Measurements from ENCODE around the gene ARHGEF17. TPM values are rescaled to one million over a fixed set of nuclear protein-coding genes. Genes with fewer than 3 reads are reported as not detected.

The ARHGEF17 gene
- total RNA-seq, 2 donors from 2014 or later, result 0.06 to 0.42 TPM

- Mint-ChIP-seq H3K27ac (no peak overlapping the region), H3K27me3 (no peaks in the 10 kb centered on the region), H3K4me3 (no peak overlapping the region), H3K36me3 (ENCODE audit: low read depth) (no peaks in the 10 kb centered on the region), H3K9me3 (no peaks in the 10 kb centered on the region), H3K4me1 (no peaks in the 10 kb centered on the region)
- ATAC-seq (replicated peaks), result no peak
Observed at GRCh38 chr11:73355109-73355508, 47.0 kb downstream of the ARHGEF17 start.

GRCh38 chr11:73356979-73357860, 49.1 kb downstream of the ARHGEF17 start:
- Mint-ChIP-seq H3K4me1 (no peaks in the 10 kb centered on the region), H3K36me3 (ENCODE audit: low read depth) (no peaks in the 10 kb centered on the region), H3K27ac (no peak overlapping the region), H3K4me3 (no peak overlapping the region), H3K9me3 (no peaks in the 10 kb centered on the region), H3K27me3 (no peaks in the 10 kb centered on the region)
- no peak for ATAC-seq (replicated peaks)

GRCh38 chr11:73358071-73358470, 50.0 kb downstream of the ARHGEF17 start:
- no peak for ATAC-seq (replicated peaks)
- Mint-ChIP-seq H3K4me3 (no peak overlapping the region), H3K36me3 (ENCODE audit: low read depth) (no peaks in the 10 kb centered on the region), H3K9me3 (no peaks in the 10 kb centered on the region), H3K27me3 (no peaks in the 10 kb centered on the region), H3K4me1 (no peaks in the 10 kb centered on the region), H3K27ac (no peak overlapping the region)

- no peaks in the 10 kb centered on the region for H3K36me3 Mint-ChIP-seq (ENCODE audit: low read depth)
- H3K27ac Mint-ChIP-seq, result no peak overlapping the region
- H3K4me3 Mint-ChIP-seq, result no peak overlapping the region
- H3K9me3 Mint-ChIP-seq, result no peaks in the 10 kb centered on the region
- no peaks in the 10 kb centered on the region for H3K4me1 Mint-ChIP-seq
- H3K27me3 Mint-ChIP-seq, result no peaks in the 10 kb centered on the region
- no peak for ATAC-seq (replicated peaks)
Observed at GRCh38 chr11:73359341-73359740, 51.3 kb downstream of the ARHGEF17 start.

- Mint-ChIP-seq H3K4me3 (no peak overlapping the region), H3K27ac (no peak overlapping the region), H3K9me3 (no peaks in the 10 kb centered on the region), H3K36me3 (ENCODE audit: low read depth) (no peaks in the 10 kb centered on the region), H3K4me1 (no peaks in the 10 kb centered on the region), H3K27me3 (no peaks in the 10 kb centered on the region)
- no peak for ATAC-seq (replicated peaks)
Observed at GRCh38 chr11:73359930-73360742, 52.1 kb downstream of the ARHGEF17 start.

- peaks cover 1% of the 10 kb centered on the region for H3K4me1 Mint-ChIP-seq
- H3K27ac Mint-ChIP-seq, result no peak overlapping the region
- H3K27me3 Mint-ChIP-seq, result no peaks in the 10 kb centered on the region
- H3K4me3 Mint-ChIP-seq, result no peak overlapping the region
- ATAC-seq (replicated peaks), result no peak
- H3K9me3 Mint-ChIP-seq, result no peaks in the 10 kb centered on the region
- H3K36me3 Mint-ChIP-seq (ENCODE audit: low read depth), result no peaks in the 10 kb centered on the region
Observed at GRCh38 chr11:73360743-73361369, 52.8 kb downstream of the ARHGEF17 start.

- no peak overlapping the region for H3K27ac Mint-ChIP-seq
- ATAC-seq (replicated peaks), result no peak
- H3K4me1 Mint-ChIP-seq, result peaks cover 11% of the 10 kb centered on the region
- no peaks in the 10 kb centered on the region for H3K9me3 Mint-ChIP-seq
- H3K4me3 Mint-ChIP-seq, result no peak overlapping the region
- no peaks in the 10 kb centered on the region for H3K27me3 Mint-ChIP-seq
- H3K36me3 Mint-ChIP-seq (ENCODE audit: low read depth), result no peaks in the 10 kb centered on the region
Observed at GRCh38 chr11:73361953-73362776, 54.1 kb downstream of the ARHGEF17 start.

GRCh38 chr11:73363147-73363546, 55.1 kb downstream of the ARHGEF17 start:
- H3K36me3 Mint-ChIP-seq (ENCODE audit: low read depth), result no peaks in the 10 kb centered on the region
- no peaks in the 10 kb centered on the region for H3K9me3 Mint-ChIP-seq
- peaks cover 14% of the 10 kb centered on the region for H3K4me1 Mint-ChIP-seq
- no peak overlapping the region for H3K27ac Mint-ChIP-seq
- no peak for ATAC-seq (replicated peaks)
- H3K27me3 Mint-ChIP-seq, result no peaks in the 10 kb centered on the region
- no peak overlapping the region for H3K4me3 Mint-ChIP-seq

- H3K9me3 Mint-ChIP-seq, result no peaks in the 10 kb centered on the region
- no peaks in the 10 kb centered on the region for H3K27me3 Mint-ChIP-seq
- H3K4me3 Mint-ChIP-seq, result peak overlapping the region; percentile 60
- ATAC-seq (replicated peaks), result no peak
- H3K27ac Mint-ChIP-seq, result peak overlapping the region; percentile 87
- no peaks in the 10 kb centered on the region for H3K36me3 Mint-ChIP-seq (ENCODE audit: low read depth)
- peaks cover 14% of the 10 kb centered on the region for H3K4me1 Mint-ChIP-seq
Observed at GRCh38 chr11:73365352-73366264, 57.5 kb downstream of the ARHGEF17 start.

GRCh38 chr11:73366265-73366610, 58.2 kb downstream of the ARHGEF17 start:
- peak overlapping the region; percentile 60 for H3K4me3 Mint-ChIP-seq
- peak; percentile 60 for ATAC-seq (replicated peaks)
- H3K27me3 Mint-ChIP-seq, result no peaks in the 10 kb centered on the region
- H3K36me3 Mint-ChIP-seq (ENCODE audit: low read depth), result no peaks in the 10 kb centered on the region
- no peaks in the 10 kb centered on the region for H3K9me3 Mint-ChIP-seq
- H3K4me1 Mint-ChIP-seq, result peaks cover 14% of the 10 kb centered on the region
- H3K27ac Mint-ChIP-seq, result peak overlapping the region; percentile 87

GRCh38 chr11:73366953-73367352, 58.9 kb downstream of the ARHGEF17 start:
- ATAC-seq (replicated peaks), result no peak
- Mint-ChIP-seq H3K4me3 (peak overlapping the region; percentile 60), H3K9me3 (no peaks in the 10 kb centered on the region), H3K27ac (peak overlapping the region; percentile 87), H3K4me1 (peaks cover 14% of the 10 kb centered on the region), H3K36me3 (ENCODE audit: low read depth) (no peaks in the 10 kb centered on the region), H3K27me3 (no peaks in the 10 kb centered on the region)

GRCh38 chr11:73367482-73368024, 59.5 kb downstream of the ARHGEF17 start:
- Mint-ChIP-seq H3K27ac (peak overlapping the region; percentile 87), H3K36me3 (ENCODE audit: low read depth) (no peaks in the 10 kb centered on the region), H3K27me3 (no peaks in the 10 kb centered on the region), H3K9me3 (no peaks in the 10 kb centered on the region), H3K4me1 (peaks cover 14% of the 10 kb centered on the region), H3K4me3 (peak overlapping the region; percentile 60)
- peak; percentile 39 for ATAC-seq (replicated peaks)

- H3K27ac Mint-ChIP-seq, result no peak overlapping the region
- no peak overlapping the region for H3K4me3 Mint-ChIP-seq
- H3K4me1 Mint-ChIP-seq, result peaks cover 10% of the 10 kb centered on the region
- no peak for ATAC-seq (replicated peaks)
- peaks cover 8% of the 10 kb centered on the region for H3K36me3 Mint-ChIP-seq (ENCODE audit: low read depth)
- no peaks in the 10 kb centered on the region for H3K9me3 Mint-ChIP-seq
- no peaks in the 10 kb centered on the region for H3K27me3 Mint-ChIP-seq
Observed at GRCh38 chr11:73372375-73372993, 64.4 kb downstream of the ARHGEF17 start.
